ENCODE data around the gene GRN.

- TF ChIP-seq SMC3 (IDR thresholded peaks at IDR 0.05) (no peak), CEBPB (IDR thresholded peaks at IDR 0.05) (no peak), HES2 (IDR thresholded peaks at IDR 0.05) (no peak), CTCF (IDR thresholded peaks at IDR 0.05) (no peak), E2F6 (IDR thresholded peaks at IDR 0.05; ENCODE audit: borderline replicate concordance, low read depth) (peak; percentile 52; the same call in 1 of the 2 replicates), MAX (IDR thresholded peaks at IDR 0.05) (peak; percentile 33; the same call in 1 of the 2 replicates), BHLHE40 (IDR thresholded peaks at IDR 0.05; ENCODE audit: low read depth, low read length) (no peak)
Measured at GRCh38 chr17:44314869-44315661, 30.0 kb upstream of the GRN start.

All from A549 (cell line).